ENCODE data around the gene EMP1. TPM values are rescaled to one million over a fixed set of nuclear protein-coding genes. Genes with fewer than 3 reads are reported as not detected.
A peak's percentile ranks its signal among the peaks of the same experiment; 100 is the strongest.

EMP1 gene
- total RNA-seq, 1 experiment from 2014 or later = 18.6 TPM

DNA sequence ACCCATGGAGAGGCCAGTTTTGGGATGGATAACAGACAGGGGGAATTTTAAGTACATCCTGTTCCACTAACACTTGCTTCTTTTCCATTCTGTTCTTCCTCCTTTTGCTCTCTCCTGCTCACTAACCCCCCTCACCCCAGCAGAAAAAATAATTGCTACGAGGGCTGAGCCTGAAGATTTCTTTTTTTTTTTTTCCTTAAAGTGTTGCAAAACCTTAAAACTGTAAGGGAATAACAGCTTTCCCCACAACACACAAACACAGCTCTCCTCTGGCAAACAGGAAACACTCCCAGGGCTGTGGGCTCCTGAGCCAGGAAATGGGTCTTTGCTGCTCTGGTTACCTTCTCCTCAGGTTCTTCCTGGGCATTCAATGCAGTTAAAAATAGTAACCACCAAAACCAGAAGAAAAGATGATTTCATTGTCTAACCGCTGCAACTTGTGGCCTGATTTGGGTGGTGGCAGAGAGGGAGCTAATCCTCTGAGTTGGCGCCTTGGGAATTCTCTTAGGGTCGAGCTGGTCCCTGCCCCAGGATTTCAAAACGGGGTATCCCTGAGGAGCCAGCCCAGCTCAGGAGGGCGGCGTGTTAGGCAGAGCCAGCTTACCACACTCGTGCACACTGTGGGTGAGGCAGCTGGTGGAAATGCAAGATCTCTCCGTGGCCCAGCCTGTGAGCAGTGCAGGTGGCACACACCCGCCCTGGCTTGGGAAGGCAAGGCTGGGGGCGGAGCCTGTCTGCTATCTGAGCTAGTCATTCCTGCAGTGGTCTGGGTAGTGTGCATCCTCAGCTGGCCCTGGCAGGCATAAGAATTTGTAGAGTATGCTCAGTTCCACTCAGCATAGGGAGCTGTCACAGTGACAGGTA is 17.1 kb upstream of the EMP1 start:
- H3K4me1 ChIP-seq (ENCODE audit: control insufficient read depth, insufficient read depth, low read length) = no peaks in the 10 kb centered on the region; the same call in 1 of the 2 replicates
- POLR2A ChIA-PET = interaction anchor here (0.5 kb wide), 1 partner anchor 19 kb away, joined by 5 read pairs; no protein-coding TSS in a partner anchor
- no peak for TF ChIP-seq TCF7L2 (IDR thresholded peaks at IDR 0.05; ENCODE audit: low read depth, low read length)
- no peak for TF ChIP-seq SIN3A (IDR thresholded peaks at IDR 0.05; ENCODE audit: borderline replicate concordance, insufficient read depth, low read depth, low read length)
- TF ChIP-seq, protein P1, sequence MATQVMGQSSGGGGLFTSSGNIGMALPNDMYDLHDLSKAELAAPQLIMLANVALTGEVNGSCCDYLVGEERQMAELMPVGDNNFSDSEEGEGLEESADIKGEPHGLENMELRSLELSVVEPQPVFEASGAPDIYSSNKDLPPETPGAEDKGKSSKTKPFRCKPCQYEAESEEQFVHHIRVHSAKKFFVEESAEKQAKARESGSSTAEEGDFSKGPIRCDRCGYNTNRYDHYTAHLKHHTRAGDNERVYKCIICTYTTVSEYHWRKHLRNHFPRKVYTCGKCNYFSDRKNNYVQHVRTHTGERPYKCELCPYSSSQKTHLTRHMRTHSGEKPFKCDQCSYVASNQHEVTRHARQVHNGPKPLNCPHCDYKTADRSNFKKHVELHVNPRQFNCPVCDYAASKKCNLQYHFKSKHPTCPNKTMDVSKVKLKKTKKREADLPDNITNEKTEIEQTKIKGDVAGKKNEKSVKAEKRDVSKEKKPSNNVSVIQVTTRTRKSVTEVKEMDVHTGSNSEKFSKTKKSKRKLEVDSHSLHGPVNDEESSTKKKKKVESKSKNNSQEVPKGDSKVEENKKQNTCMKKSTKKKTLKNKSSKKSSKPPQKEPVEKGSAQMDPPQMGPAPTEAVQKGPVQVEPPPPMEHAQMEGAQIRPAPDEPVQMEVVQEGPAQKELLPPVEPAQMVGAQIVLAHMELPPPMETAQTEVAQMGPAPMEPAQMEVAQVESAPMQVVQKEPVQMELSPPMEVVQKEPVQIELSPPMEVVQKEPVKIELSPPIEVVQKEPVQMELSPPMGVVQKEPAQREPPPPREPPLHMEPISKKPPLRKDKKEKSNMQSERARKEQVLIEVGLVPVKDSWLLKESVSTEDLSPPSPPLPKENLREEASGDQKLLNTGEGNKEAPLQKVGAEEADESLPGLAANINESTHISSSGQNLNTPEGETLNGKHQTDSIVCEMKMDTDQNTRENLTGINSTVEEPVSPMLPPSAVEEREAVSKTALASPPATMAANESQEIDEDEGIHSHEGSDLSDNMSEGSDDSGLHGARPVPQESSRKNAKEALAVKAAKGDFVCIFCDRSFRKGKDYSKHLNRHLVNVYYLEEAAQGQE (IDR thresholded peaks at IDR 0.05; ENCODE audit: insufficient read depth in 1 of 2, low read depth in 2 of 2, low read length in 1 of 2) = no peak
- TF ChIP-seq POLR2AphosphoS5 (IDR thresholded peaks at IDR 0.05; ENCODE audit: low read depth, low read length) = no peak
- intact Hi-C loops (cut with micrococcal nuclease; ENCODE audit: unreplicated experiment) = no loop called here
- in situ Hi-C loops (cut with HindIII; ENCODE audit: low pct_unique_long_range_greater_than_20kb, low sequenced_read_pairs) = no loop called here
- BruUV-seq (replicated peaks) = no TSS peak
- H3K36me3 ChIP-seq (ENCODE audit: control insufficient read depth, insufficient read depth, low read length) = no peaks in the 10 kb centered on the region
- no peaks in the 10 kb centered on the region for H3K9me3 ChIP-seq (ENCODE audit: control insufficient read depth, insufficient read depth, low read depth, low read length)
- ATAC-seq (peak; percentile 51; the same call in 1 of the 2 replicates), DNase-seq (ENCODE audit: low read depth, low spot score) (no peak)
- H3K27me3 ChIP-seq (ENCODE audit: control insufficient read depth, insufficient read depth, low read length) = no peaks in the 10 kb centered on the region
- no peak overlapping the region for H3K4me3 ChIP-seq (ENCODE audit: low read depth in 2 of 2, low read length in 2 of 2)
- H3K27ac ChIP-seq (ENCODE audit: low read length) = no peak overlapping the region
- CTCF ChIA-PET = no interaction called here

DNA sequence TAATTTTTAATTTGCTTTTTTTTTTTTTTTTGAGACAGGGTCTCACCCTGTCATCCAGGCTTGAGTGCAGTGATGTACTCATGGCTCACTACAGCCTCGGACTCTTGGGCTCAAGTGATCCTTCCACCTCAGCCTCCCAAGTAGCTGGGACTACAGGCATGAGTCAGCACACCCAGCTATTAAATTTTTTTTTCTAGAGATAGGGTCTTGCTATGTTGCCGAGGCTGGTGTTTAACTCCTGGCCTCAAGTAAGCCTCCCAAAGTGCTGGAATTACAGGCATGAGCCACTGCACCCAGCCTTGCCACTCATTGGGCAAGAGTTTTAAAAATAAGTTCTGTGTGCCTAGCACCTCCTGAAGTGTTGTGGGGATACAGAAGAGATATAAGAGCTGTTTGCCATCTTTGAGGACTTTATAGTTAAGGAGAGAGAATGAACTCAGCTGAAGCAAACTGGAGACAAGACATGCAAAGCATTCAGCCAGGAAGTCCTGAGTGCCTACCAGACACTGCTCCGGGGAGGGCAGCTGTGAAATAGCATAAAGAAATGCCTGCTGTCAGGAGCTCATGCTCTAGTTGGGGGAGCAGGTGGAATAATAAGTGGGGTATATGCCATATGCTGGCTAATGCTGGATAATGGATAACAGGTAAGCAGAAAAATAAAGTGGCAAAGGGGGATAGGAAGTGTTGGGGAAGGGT is 15.0 kb upstream of the EMP1 start:
- DNase-seq (ENCODE audit: low read depth, low spot score) (no peak), ATAC-seq (no peak)
- Histone ChIP-seq H3K36me3 (ENCODE audit: control insufficient read depth, insufficient read depth, low read length) (no peaks in the 10 kb centered on the region), H3K9me3 (ENCODE audit: control insufficient read depth, insufficient read depth, low read depth, low read length) (no peaks in the 10 kb centered on the region), H3K4me1 (ENCODE audit: control insufficient read depth, insufficient read depth, low read length) (no peaks in the 10 kb centered on the region; the same call in 1 of the 2 replicates), H3K4me3 (ENCODE audit: low read depth in 2 of 2, low read length in 2 of 2) (no peak overlapping the region), H3K27ac (ENCODE audit: low read length) (no peak overlapping the region), H3K27me3 (ENCODE audit: control insufficient read depth, insufficient read depth, low read length) (no peaks in the 10 kb centered on the region)
- in situ Hi-C loops (cut with HindIII; ENCODE audit: low pct_unique_long_range_greater_than_20kb, low sequenced_read_pairs) = no loop called here
- BruUV-seq (replicated peaks) = no TSS peak
- intact Hi-C loops (cut with micrococcal nuclease; ENCODE audit: unreplicated experiment) = no loop called here
- ChIA-PET CTCF (no interaction called here), POLR2A (interaction anchor here (0.5 kb wide), 1 partner anchor 11 kb away, joined by 4 read pairs; no protein-coding TSS in a partner anchor)
- TF ChIP-seq TCF7L2 (IDR thresholded peaks at IDR 0.05; ENCODE audit: low read depth, low read length) (no peak), POLR2AphosphoS5 (IDR thresholded peaks at IDR 0.05; ENCODE audit: low read depth, low read length) (no peak), SIN3A (IDR thresholded peaks at IDR 0.05; ENCODE audit: borderline replicate concordance, insufficient read depth, low read depth, low read length) (no peak)
- TF ChIP-seq, protein P1 (IDR thresholded peaks at IDR 0.05; ENCODE audit: insufficient read depth in 1 of 2, low read depth in 2 of 2, low read length in 1 of 2) = no peak
- TF ChIP-seq, protein P2, sequence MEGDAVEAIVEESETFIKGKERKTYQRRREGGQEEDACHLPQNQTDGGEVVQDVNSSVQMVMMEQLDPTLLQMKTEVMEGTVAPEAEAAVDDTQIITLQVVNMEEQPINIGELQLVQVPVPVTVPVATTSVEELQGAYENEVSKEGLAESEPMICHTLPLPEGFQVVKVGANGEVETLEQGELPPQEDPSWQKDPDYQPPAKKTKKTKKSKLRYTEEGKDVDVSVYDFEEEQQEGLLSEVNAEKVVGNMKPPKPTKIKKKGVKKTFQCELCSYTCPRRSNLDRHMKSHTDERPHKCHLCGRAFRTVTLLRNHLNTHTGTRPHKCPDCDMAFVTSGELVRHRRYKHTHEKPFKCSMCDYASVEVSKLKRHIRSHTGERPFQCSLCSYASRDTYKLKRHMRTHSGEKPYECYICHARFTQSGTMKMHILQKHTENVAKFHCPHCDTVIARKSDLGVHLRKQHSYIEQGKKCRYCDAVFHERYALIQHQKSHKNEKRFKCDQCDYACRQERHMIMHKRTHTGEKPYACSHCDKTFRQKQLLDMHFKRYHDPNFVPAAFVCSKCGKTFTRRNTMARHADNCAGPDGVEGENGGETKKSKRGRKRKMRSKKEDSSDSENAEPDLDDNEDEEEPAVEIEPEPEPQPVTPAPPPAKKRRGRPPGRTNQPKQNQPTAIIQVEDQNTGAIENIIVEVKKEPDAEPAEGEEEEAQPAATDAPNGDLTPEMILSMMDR (IDR thresholded peaks at IDR 0.05) = no peak
